NCI-H2081 (cell line): Measurements from ENCODE around the gene RIC8B.
"Not testable (repeated sequence)": the region's sequence is repeated elsewhere in the genome, so short reads cannot be mapped to it uniquely, and the experiment has no call there.

Experiments used
- DNase-seq, 2 experiments: peaks; one replicate each; lab custom pipeline; 2025; lab: John Stamatoyannopoulos, UW

Gene RIC8B

GRCh38 chr12:106774005-106774807 is at the start of gene RIC8B:
RIC8B (plus strand) TSS chr12:106774682; CDS start chr12:106774746, 64 bp downstream.
- DNase-seq: peak; percentile 97 to 99

DNA sequence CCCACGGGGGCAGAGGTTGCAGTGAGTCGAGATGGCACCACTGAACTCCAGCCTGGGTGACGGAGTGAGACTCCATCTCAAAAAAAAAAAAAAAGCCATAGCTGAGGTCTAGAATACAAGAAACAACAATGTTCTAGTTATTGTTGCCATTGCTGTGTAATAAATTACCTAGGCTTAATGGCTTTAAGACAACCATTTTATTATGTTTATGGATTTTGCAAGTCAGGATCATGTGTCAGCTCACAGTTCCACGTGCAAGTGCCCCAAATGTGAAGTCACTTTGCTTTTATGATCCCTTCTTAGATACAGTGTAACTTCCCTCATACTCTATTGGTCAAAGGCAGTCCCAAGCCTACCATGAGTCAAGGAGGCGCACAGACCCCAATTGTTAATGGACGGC is 49.5 kb upstream of the RIC8B start:
- no peak for DNase-seq

- not testable (repeated sequence) for DNase-seq
These were observed 47.8 kb upstream of the RIC8B start for GRCh38 chr12:106726603-106727202.

DNA sequence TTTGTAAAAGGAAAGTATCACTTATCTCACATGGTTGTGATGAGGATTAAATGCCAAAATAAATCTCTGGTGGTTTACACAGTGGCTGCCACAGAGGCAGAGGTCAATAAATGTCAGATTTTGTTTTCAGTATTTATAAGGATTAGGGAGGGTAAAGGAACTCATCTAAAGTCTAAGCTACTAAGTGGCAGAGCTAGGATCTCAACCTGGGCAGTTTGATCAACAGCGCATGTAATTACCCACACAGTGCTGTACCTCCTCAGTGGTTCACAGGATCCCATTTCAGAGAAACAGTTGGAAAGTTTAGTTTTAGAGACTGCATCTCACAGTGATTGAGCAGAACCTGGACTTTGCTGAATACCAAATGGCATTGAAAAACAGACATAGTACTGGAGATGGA is 44.9 kb upstream of the RIC8B start:
- no peak for DNase-seq

DNA sequence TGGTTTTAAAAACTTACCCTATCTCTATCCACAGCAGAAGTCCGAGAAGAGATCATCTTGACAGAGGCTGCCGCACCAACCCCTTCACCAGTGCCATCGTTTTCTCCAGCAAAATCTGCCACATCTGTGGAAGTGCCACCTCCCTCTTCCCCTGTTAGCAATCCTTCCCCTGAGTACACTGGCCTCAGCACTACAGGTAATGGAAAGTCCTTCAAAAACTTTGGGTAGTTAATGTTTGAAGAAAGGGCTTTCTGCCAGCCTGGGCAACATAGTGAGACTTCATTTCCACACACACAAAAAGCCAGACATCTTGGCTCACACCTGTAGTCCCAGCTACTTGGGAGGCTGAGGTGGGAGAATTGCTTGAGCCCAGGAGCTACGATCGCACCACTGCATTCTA is 41.6 kb upstream of the RIC8B start:
- DNase-seq: no peak

GRCh38 chr12:106733660-106734059 is 40.8 kb upstream of the RIC8B start:
- DNase-seq: no peak

DNA sequence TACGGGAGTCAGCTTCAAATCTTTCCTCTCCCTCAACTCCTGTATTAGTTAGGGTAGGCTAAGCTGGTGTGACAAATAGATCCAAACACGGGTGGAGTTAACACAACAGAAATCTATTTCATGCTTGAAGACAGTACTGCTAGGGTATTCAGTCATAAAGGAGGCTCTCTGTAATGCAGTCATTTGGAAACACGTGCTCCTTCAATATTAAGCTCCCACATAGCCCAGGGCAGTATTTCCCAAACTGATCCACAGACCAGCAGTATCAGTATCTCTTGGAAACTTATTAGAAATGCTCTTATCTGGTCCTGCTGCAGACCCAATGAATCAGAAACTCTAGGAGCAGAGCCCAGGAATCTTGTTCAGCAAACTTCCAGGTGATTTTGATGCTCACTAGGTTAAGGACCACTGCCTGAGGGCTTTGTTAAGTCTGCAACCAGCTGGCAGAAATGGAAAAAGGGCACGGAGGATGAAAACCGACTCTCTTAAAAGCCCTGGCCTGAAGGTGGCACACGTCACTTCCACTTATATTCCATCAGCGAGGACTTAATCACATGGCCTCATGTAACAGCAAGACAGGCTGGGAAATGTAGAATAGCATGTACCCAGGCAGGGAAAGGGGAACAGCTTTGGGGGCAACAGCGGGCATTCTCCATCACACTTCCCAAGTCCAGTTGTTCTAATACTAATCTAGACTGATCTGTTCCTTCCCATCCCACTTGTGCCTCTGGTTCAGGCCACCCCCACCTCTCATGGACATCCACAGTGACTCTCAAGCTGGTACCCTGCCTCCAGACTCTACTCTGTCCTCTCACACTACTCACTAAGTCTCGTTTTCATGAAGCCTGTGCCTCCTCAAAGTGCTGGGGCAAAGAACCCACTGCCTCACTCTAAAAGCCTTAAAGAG is 38.2 kb upstream of the RIC8B start:
- no peak for DNase-seq

- DNase-seq: no peak
These were observed 35.2 kb upstream of the RIC8B start for GRCh38 chr12:106739318-106739717.

DNA sequence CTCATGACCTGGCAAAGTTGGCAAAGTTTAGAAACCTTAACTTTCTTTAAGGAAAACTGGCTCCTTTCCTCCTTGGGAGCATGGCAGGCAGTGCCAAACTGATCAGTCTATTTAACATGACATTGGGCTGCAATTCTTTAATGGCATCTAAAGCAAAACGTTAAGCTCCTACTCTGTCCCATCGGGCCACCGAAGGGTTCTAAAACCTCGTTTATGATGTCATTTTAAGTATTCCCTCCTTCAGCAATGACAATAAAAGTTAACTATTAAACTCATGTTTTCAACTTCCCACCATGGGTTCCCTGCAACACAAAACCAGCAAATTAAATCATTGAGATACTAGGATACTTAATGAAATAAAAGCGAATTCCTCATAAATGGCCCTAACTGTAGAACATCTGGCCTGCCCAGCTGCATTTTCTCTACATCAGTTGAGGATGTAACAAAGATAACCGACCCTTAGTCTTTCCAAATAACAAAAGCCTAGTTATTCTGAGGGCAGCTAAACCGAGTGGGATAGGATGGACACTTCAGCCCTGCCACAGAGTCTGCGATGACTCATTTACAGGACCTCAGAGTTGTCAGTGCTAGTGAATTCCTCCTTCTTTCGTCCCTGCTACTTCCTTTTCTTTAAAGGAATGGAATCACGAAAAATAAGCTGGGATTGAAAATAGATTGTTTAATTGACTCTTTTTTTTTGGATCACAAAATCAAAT is 34.5 kb upstream of the RIC8B start:
- no peak for DNase-seq

DNA sequence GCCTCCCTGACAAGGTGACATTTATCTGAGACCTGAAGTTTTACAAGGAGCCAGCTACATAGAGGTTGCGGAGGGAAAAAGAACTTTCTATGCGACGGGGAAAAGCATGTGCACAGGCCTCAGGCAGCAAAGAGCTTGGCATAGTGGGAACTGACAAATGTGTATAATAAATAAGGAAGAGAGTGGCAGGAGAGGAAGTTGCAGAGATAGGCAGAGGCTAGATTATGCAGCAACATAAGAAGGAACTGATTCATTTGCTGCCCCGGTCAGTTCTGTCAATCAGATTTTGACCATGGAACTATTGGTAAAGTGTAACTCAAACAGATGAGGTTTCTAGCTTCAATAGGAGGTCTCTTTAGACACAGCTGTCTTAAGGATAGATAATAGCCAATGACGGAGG is 33.7 kb upstream of the RIC8B start:
- DNase-seq: no peak

GRCh38 chr12:106741247-106741646 is 33.2 kb upstream of the RIC8B start:
- DNase-seq: no peak

DNA sequence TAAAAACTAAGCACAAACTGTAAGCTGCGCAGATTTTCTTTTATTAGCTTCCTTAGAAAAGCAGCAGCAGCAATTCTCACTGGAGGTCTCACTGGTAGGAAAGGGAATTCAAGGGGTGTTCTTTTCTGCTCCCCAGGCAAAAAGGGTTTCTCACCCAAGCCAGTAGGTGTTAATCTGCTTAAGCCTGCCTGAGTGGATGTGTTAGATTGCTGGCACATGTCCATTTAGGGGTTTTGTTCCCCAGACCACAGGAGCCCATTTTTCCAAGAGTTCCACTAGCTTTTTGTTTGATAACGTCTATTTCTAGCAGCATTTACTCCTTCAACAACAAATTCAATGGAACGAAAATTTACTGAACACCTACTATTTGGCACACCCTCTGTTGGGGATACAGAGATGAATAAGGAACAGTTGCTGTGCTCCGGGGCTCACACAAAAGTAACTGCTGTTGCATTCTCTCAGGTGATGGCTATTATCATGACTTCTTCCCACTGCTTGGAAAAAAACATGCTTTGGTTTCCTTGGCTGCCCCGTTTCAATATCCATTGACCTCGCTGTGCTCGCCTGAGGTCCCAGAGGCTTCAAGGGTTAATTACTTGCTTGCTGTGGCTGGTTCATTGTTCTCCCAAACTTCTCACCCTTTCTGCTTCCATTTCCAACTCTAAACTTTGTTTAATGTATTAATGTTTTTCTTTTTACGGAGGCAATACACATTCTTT is 31.1 kb upstream of the RIC8B start:
- DNase-seq: no peak

DNA sequence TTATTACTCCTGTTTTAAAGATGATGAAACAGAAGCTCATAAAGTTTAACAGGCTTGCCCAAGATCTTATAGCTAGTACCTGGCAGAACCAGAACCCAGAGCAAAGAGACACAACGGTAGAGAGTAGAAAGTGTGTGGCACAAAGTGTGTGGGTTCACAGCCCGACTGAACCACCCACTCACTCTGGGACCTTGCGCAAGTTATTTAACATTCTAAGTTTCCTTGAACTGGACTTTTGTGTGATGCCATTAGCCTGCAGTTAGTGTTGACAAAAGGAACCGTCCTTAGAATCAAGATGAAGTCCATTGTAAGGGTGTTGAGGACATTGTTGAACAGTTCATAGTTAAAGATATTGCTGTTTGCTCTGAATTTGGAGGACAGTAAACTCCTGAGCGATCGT is 29.9 kb upstream of the RIC8B start:
- no peak for DNase-seq

GRCh38 chr12:106745181-106745745 is 29.2 kb upstream of the RIC8B start:
- no peak for DNase-seq

- no peak for DNase-seq
These were observed 26.5 kb upstream of the RIC8B start for GRCh38 chr12:106747973-106748436.

DNA sequence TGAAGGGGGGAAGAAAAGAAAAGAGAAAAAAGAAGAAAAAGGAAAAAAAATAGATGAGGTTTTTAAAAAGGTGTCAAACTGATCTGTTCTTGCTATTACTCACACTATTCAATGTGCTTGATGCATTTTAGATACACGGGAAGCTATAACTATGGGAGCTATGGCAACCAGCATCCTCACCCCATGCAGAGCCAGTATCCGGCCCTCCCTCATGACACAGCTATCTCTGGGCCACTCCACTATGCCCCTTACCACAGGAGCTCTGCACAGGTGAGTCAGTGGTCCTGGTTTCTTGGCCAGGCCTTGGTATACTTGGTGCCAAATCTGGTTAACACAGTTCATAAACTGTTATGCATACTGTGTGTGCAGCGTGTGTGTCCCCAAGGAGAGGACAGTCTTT is 24.0 kb upstream of the RIC8B start:
- no peak for DNase-seq

DNA sequence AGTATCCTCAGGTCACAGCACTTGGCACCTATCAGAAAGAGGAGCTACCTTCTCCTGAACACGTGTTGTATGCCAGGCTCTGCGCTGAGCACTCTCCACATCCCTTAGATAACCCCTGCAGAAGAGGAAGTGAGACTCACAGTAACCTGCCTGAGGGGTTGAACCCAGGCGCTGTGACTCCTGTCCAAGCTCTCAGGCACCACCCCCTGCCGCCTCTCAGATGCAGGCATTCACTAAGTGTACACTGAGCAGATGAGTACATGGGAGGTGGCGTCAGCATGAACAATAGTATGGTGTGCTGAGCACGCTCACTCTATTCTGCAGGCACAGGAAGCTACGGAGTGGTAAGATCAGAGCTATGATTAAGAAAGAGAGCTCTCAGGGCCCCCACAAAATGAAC is 21.0 kb upstream of the RIC8B start:
- no peak for DNase-seq

DNA sequence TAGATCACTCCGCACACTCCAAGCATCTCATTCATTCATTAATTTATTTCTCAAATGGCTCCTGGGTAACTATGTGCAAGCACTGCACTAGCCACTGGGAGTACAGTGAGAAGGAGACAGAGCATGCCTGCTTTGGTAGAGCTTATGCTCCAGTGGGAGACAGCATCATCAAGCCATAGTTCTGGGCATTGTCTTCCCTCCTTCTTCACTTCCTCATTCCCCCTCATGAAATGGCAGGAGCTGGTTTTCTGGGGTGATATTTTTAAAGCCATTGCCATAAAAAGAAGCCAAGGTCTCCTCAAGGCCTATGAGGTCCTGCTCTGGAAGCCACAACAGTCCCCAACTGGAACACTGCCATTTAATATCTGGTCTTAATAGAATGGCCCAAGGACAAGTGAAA is 20.2 kb upstream of the RIC8B start:
- DNase-seq: no peak

GRCh38 chr12:106757623-106758348 is 16.7 kb upstream of the RIC8B start:
- no peak for DNase-seq
